Measurements from ENCODE around the gene HIBADH. TPM values are rescaled to one million over a fixed set of nuclear protein-coding genes. Genes with fewer than 3 reads are reported as not detected.

The HIBADH gene
- total and polyA plus RNA-seq, 2 of the 4 experiments (the other 2 are of a cell fraction), result 36.6 to 52.5 TPM

DNA sequence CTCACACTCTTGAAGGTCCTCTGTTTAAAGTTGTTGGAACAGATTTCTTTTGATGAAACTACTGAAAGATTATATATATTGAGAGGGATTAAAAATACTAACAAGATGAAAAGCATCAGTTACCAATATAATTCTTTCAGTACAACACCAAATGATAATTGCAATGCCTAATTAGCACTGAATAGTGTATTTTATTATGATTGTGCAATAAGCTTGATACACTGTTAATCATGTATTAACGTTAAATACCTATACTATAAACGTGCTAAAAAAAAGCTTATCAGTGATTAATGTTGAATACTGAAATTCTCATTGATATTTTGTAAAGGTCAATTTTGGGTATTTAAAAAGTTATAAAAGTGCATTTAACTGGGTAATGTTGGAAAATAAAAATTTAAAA, 61.5 kb downstream of the HIBADH start:
- Histone ChIP-seq H2BK120ac (ENCODE audit: low read depth, low read length) (no peak overlapping the region), H4K20me1 (ENCODE audit: insufficient read depth, low read length) (no peaks in the 10 kb centered on the region), H4K5ac (ENCODE audit: low read depth, low read length) (no peak overlapping the region), H3K36me3 (ENCODE audit: control insufficient read depth, insufficient read depth, low read length) (no peaks in the 10 kb centered on the region), H2AK9ac (replicated peaks; ENCODE audit: low read depth, low read length, poor library complexity) (no peak overlapping the region), H2AK5ac (ENCODE audit: low read depth, low read length) (no peak overlapping the region), H3K4me2 (ENCODE audit: low read depth, low read length) (no peak overlapping the region), H3K56ac (ENCODE audit: extremely low read depth, insufficient read depth, low read length) (no peak overlapping the region), H3K9me1 (ENCODE audit: insufficient read depth, low read length) (no peaks in the 10 kb centered on the region), H3K27ac (ENCODE audit: insufficient read depth, low read length) (no peak overlapping the region), H3K4ac (ENCODE audit: low read depth, low read length) (no peak overlapping the region), H3K14ac (replicated peaks; ENCODE audit: low read depth, low read length) (no peak overlapping the region), H3K27me3 (ENCODE audit: control insufficient read depth, insufficient read depth, low read length) (no peaks in the 10 kb centered on the region), H3K9ac (ENCODE audit: low read depth, low read length) (no peak overlapping the region), H3K79me1 (ENCODE audit: low read depth in 1 of 2, low read length in 2 of 2) (no peaks in the 10 kb centered on the region; a peak in 1 of 4 replicates), H3K4me3 (ENCODE audit: insufficient read depth, low read depth, low read length) (no peak overlapping the region), H3K9me3 (ENCODE audit: control insufficient read depth, insufficient read depth, low read length) (no peaks in the 10 kb centered on the region), H4K8ac (ENCODE audit: low read depth in 2 of 2, low read length in 2 of 2) (no peak overlapping the region), H4K91ac (ENCODE audit: insufficient read depth, low read depth, low read length) (no peak overlapping the region), H2BK5ac (ENCODE audit: low read depth, low read length, poor library complexity, severe bottlenecking) (no peak overlapping the region), H3K4me1 (ENCODE audit: control insufficient read depth, insufficient read depth, low read length) (peaks cover 2% of the 10 kb centered on the region; the same call in 1 of the 2 replicates), H3K18ac (ENCODE audit: low read depth, low read length) (no peak overlapping the region), H2AFZ (replicated peaks; ENCODE audit: low read length, poor library complexity) (no peak overlapping the region), H2BK20ac (ENCODE audit: low read depth, low read length) (no peak overlapping the region), H3K23ac (ENCODE audit: low read depth, low read length) (no peak overlapping the region), H2BK15ac (ENCODE audit: low read depth, low read length) (no peak overlapping the region)
- ChIA-PET CTCF (no interaction called here), POLR2A (ENCODE audit: unreplicated experiment) (no interaction called here)
- in situ Hi-C loops (cut with MboI; ENCODE audit: low sequenced_read_pairs), result no loop called here
- intact Hi-C loops (cut with micrococcal nuclease), result loop anchor here (10.0 kb wide), 1 partner anchor 174 kb away; no protein-coding TSS in a partner anchor
- no CpG with 5 or more reads among the region's 2 CpGs for WGBS, 2 experiments (ENCODE audit: extremely low coverage in 2 of 2, insufficient read length in 1 of 2)
- no TSS peak for BruUV-seq (replicated peaks)
- no peak for DNase-seq
- TF ChIP-seq BHLHE40 (IDR thresholded peaks at IDR 0.05; ENCODE audit: low read depth, low read length), result no peak
- peak; percentile 87 for TF ChIP-seq CEBPB (IDR thresholded peaks at IDR 0.05; ENCODE audit: low read depth, low read length)
- TF ChIP-seq, protein P1, sequence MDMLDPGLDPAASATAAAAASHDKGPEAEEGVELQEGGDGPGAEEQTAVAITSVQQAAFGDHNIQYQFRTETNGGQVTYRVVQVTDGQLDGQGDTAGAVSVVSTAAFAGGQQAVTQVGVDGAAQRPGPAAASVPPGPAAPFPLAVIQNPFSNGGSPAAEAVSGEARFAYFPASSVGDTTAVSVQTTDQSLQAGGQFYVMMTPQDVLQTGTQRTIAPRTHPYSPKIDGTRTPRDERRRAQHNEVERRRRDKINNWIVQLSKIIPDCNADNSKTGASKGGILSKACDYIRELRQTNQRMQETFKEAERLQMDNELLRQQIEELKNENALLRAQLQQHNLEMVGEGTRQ (IDR thresholded peaks at IDR 0.05; ENCODE audit: low read depth, low read length), result no peak
- TF ChIP-seq MAZ (IDR thresholded peaks at IDR 0.05; ENCODE audit: borderline replicate concordance, low read depth, low read length), result no peak
- no peak for ATAC-seq (ENCODE audit: low read depth)
- dilution Hi-C loops (cut with HindIII; ENCODE audit: low sequenced_read_pairs, unreplicated experiment), result no loop called here

Data from IMR-90 (cell line).